Brain microvascular endothelial cell (primary cell): Measurements from ENCODE around the gene MGAT3.

ENCODE experiments used
- DNase-seq: peaks from one replicate; pipeline ENCODE4 v3.0.0-alpha.2; 2020
- H3K27ac ChIP-seq: fragments of 250-450 bp; sonication (Bioruptor Pico); 2 replicates; pipeline ENCODE4 v1.5.1; 2020; ENCODE audit warnings: mild to moderate bottlenecking, moderate library complexity
- H3K27me3 ChIP-seq: fragments of 250-450 bp; sonication (Bioruptor Pico); replicated peaks from 2 replicates; pipeline ENCODE4 v1.5.1; 2020; ENCODE audit warnings: mild to moderate bottlenecking
- H3K36me3 ChIP-seq: fragments of 250-450 bp; sonication (Bioruptor Pico); replicated peaks from 2 replicates; pipeline ENCODE4 v1.5.1; 2020; ENCODE audit warnings: mild to moderate bottlenecking
- H3K4me3 ChIP-seq: 2 replicates; pipeline ENCODE4 v1.5.1; 2011; ENCODE audit warnings: low read depth, mild to moderate bottlenecking, control low read depth, low read length, moderate library complexity
- in situ Hi-C: cut with HindIII; loops from 2 replicates; pipeline ENCODE4 v1.10.0; 2017; ENCODE audit warnings: low sequenced_read_pairs, low pct_ligation_motif_present
- TF ChIP-seq, protein P1 (sequence below): IDR thresholded peaks from 2 replicates; pipeline ENCODE4 v1.5.1; 2011; ENCODE audit warnings: low read depth, mild to moderate bottlenecking, moderate library complexity, low read length, control low read depth, inconsistent platforms; ENCODE audit errors: missing control alignments

The MGAT3 gene

DNA sequence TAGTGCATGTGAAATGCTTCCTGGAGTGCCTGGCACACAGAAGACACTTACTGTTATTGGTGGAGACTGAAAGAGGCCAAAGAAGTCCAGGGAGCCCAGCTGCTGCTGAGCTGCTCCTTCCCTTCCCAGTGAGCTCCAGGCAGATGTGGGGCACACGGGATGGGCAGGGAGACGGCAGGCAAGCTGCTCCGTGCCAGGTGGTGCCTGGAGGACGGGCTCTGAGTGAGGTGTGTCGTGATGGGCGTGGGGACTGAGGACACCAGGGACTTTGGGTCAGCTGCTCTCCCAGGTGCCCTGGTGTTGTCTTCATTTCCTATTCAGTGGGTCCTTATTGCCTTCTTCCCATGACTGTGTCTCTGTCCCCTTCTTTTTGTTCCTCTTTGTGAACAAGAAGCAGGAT lies 37.7 kb upstream of the MGAT3 start:
- in situ Hi-C loops: loop anchor here (25.0 kb wide), 1 partner anchor 93 kb away; the partner anchor contains the start of genes ATF4 and MIEF1
- Histone ChIP-seq H3K27ac (no peak overlapping the region), H3K27me3 (no peaks in the 10 kb centered on the region), H3K36me3 (peaks cover 42% of the 10 kb centered on the region), H3K4me3 (no peak overlapping the region)
- no peak for DNase-seq
- TF ChIP-seq, protein P1, sequence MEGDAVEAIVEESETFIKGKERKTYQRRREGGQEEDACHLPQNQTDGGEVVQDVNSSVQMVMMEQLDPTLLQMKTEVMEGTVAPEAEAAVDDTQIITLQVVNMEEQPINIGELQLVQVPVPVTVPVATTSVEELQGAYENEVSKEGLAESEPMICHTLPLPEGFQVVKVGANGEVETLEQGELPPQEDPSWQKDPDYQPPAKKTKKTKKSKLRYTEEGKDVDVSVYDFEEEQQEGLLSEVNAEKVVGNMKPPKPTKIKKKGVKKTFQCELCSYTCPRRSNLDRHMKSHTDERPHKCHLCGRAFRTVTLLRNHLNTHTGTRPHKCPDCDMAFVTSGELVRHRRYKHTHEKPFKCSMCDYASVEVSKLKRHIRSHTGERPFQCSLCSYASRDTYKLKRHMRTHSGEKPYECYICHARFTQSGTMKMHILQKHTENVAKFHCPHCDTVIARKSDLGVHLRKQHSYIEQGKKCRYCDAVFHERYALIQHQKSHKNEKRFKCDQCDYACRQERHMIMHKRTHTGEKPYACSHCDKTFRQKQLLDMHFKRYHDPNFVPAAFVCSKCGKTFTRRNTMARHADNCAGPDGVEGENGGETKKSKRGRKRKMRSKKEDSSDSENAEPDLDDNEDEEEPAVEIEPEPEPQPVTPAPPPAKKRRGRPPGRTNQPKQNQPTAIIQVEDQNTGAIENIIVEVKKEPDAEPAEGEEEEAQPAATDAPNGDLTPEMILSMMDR: no peak

DNA sequence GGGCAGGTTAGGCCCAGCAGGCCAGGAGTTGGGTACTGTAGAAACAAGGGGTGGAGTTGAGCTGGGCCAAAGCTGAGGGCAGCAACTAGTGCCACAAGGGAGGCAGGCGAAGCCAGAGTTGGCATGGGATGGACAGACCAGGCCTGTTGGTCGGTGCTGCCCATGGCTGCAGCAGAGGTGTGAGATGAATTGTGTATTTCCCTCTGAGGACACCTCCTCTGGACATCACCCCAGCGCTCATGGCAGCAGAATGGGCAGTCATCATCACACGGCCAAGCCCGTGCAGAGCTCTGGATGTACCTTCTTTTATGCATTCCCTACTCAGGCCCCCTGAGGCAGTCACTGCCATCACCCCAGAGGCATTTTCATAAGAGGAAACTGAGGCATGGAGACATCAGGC lies 36.9 kb upstream of the MGAT3 start:
- H3K36me3 ChIP-seq: peaks cover 44% of the 10 kb centered on the region
- no peak overlapping the region for H3K4me3 ChIP-seq
- H3K27me3 ChIP-seq: no peaks in the 10 kb centered on the region
- DNase-seq: no peak
- TF ChIP-seq, protein P1: no peak
- in situ Hi-C loops: loop anchor here (25.0 kb wide), 1 partner anchor 92 kb away; the partner anchor contains the start of genes ATF4 and MIEF1
- no peak overlapping the region for H3K27ac ChIP-seq

DNA sequence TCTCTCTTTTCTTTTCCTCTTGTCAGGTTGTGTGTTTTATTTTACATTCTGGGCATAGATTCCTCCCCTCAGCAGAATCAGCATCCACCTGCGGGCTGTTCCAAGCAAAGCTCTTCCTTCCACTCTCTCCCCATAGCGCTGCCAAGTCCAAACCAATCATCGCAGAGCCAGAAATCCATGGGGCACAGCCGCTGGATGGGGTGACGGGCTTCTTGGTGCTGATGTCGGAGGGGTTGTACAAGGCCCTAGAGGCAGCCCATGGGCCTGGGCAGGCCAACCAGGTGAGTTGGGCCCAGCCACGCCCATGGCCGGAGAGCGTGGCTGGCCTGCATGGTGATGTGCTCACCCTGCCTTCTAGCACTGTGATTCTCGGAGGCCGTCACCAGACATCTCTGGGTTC lies 35.1 kb upstream of the MGAT3 start:
- TF ChIP-seq, protein P1: no peak
- no peak overlapping the region for H3K4me3 ChIP-seq
- no peak overlapping the region for H3K27ac ChIP-seq
- no peaks in the 10 kb centered on the region for H3K27me3 ChIP-seq
- in situ Hi-C loops: loop anchor here (25.0 kb wide), 1 partner anchor 91 kb away; the partner anchor contains the start of genes ATF4 and MIEF1
- no peak for DNase-seq
- peaks cover 35% of the 10 kb centered on the region for H3K36me3 ChIP-seq

DNA sequence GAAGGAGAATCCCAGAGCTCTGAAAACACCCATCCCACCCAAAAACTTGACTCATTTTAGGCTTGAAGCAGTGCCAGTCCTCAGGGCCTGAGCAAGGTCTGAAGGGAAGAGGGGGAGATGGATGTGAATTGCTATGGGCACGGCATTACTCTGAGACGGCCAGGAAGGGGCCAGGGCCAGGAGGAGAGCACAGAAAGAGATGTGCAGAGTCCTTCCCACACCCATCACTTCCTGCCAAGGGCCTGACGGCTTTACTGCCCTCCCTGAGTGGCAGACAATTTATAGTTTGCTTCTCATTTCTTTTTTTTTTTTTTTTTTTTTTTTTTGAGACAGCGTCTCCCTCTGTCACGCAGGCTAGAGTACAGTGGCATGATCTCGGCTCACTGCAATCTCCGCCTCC lies 34.7 kb upstream of the MGAT3 start:
- TF ChIP-seq, protein P1: no peak
- Histone ChIP-seq H3K36me3 (peaks cover 31% of the 10 kb centered on the region), H3K27me3 (no peaks in the 10 kb centered on the region)

DNA sequence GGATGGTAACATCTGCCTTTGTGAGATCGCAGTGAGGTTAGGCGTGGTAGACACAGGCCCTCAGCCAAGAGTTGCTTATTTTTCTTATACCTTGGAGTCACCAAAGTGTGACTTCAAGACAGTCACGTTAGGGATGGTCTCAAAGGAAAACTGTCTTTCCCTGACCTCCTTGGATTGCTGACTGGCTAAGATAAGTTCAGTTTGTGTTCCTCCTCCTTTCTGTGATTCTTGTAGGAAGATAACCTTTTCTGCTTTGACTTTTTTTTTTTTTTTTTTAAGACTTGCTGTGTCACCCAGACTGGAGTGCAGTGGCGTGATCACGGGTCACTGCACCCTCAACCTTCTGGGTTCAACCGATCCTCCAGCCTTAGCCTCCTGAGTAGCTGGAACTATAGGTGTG lies 34.1 kb upstream of the MGAT3 start:
- TF ChIP-seq, protein P1: no peak
- no peak overlapping the region for H3K27ac ChIP-seq
- H3K36me3 ChIP-seq: peaks cover 31% of the 10 kb centered on the region
- H3K27me3 ChIP-seq: no peaks in the 10 kb centered on the region
- in situ Hi-C loops: loop anchor here (25.0 kb wide), 1 partner anchor 90 kb away; the partner anchor contains the start of genes ATF4 and MIEF1
- H3K4me3 ChIP-seq: no peak overlapping the region
- no peak for DNase-seq

More for the DNA sequence above, 34.7 kb upstream of the MGAT3 start:
- no peak overlapping the region for H3K27ac ChIP-seq
- in situ Hi-C loops: loop anchor here (25.0 kb wide), 1 partner anchor 90 kb away; the partner anchor contains the start of genes ATF4 and MIEF1
- no peak overlapping the region for H3K4me3 ChIP-seq
- no peak for DNase-seq

DNA sequence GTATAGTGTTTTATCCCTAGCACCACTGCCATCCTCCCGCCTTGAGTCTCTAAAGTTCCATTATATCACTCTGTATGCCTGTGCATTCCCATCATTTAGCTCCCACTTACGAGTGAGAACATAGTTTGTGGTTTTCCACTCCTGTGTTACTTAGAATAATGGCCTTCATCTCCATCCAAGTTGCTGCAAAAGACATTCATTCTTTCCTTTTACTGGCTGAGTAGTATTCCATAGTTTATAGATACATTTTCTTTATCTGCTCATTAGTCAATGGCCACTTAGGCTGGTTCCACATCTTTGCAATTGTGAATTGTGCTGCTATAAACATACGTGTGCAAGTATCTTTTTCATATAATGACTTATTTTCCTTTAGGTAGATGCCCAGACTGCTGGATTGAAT lies 32.8 kb upstream of the MGAT3 start:
- H3K36me3 ChIP-seq: peaks cover 27% of the 10 kb centered on the region
- in situ Hi-C loops: loop anchor here (25.0 kb wide), 1 partner anchor 88 kb away; the partner anchor contains the start of genes ATF4 and MIEF1
- no peak for DNase-seq

More for the DNA sequence above, 32.8 kb upstream of the MGAT3 start:
- no peaks in the 10 kb centered on the region for H3K27me3 ChIP-seq
- no peak overlapping the region for H3K4me3 ChIP-seq
- TF ChIP-seq, protein P1: no peak
- H3K27ac ChIP-seq: no peak overlapping the region
